Kidney epithelial cell (primary cell): Measurements from ENCODE around the gene TIMD4. TPM values are rescaled to one million over a fixed set of nuclear protein-coding genes. Genes with fewer than 3 reads are reported as not detected.
"Not testable (repeated sequence)": the region's sequence is repeated elsewhere in the genome, so short reads cannot be mapped to it uniquely, and the experiment has no call there.

ENCODE experiments used
- DNase-seq: peaks from one replicate; pipeline ENCODE4 v3.0.0-alpha.2; 2010; ENCODE audit warnings: low read depth
- H3K27me3 ChIP-seq: 2 replicates; pipeline ENCODE4 v1.6.0; 2011; ENCODE audit warnings: low read length; ENCODE audit not compliant: control insufficient read depth, insufficient read depth
- H3K36me3 ChIP-seq: 2 replicates; pipeline ENCODE4 v1.5.1; 2011; ENCODE audit warnings: low read length; ENCODE audit not compliant: control insufficient read depth, insufficient read depth
- H3K4me3 ChIP-seq: 2 replicates; pipeline ENCODE4 v1.5.1; 2011; ENCODE audit warnings: low read depth, mild to moderate bottlenecking, control low read depth, low read length
- total RNA-seq: library from RNA; depleted of rRNA; stranded (reverse); fragments of >200 nt; gene quantifications from 2 replicates; pipeline ENCODE4 v1.2.3, GENCODE V29; 2015
- TF ChIP-seq, protein P1 (sequence below): IDR thresholded peaks from 2 replicates; pipeline ENCODE4 v1.5.1; 2011; ENCODE audit warnings: mild to moderate bottlenecking, moderate library complexity, low read length, control low read depth, inconsistent platforms; ENCODE audit not compliant: insufficient read depth, poor library complexity, severe bottlenecking

The TIMD4 gene
- total RNA-seq, 1 donor from 2014 or later, result not detected

DNA sequence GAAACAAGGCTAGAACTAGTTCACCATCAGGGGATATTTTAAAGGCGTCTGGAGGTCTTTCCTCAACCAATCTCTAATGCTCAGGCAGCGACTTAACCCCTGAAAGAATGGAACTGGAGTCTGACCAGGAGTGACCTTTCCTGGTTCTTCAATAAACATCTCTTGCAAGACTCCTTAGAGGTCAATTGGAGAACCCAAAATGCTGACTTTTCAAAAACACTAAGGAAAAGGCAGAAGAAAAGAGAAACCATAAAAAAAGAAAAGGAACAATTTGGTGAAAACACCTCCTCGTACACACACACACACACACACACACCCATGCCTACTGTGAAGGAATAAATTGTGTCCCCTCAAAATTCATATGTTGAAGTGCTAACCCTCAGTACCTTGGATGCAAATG lies 12.3 kb downstream of the TIMD4 start:
- no peaks in the 10 kb centered on the region for H3K36me3 ChIP-seq
- DNase-seq, result no peak
- H3K4me3 ChIP-seq, result no peak overlapping the region
- TF ChIP-seq, protein P1, sequence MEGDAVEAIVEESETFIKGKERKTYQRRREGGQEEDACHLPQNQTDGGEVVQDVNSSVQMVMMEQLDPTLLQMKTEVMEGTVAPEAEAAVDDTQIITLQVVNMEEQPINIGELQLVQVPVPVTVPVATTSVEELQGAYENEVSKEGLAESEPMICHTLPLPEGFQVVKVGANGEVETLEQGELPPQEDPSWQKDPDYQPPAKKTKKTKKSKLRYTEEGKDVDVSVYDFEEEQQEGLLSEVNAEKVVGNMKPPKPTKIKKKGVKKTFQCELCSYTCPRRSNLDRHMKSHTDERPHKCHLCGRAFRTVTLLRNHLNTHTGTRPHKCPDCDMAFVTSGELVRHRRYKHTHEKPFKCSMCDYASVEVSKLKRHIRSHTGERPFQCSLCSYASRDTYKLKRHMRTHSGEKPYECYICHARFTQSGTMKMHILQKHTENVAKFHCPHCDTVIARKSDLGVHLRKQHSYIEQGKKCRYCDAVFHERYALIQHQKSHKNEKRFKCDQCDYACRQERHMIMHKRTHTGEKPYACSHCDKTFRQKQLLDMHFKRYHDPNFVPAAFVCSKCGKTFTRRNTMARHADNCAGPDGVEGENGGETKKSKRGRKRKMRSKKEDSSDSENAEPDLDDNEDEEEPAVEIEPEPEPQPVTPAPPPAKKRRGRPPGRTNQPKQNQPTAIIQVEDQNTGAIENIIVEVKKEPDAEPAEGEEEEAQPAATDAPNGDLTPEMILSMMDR, result no peak
- H3K27me3 ChIP-seq, result no peaks in the 10 kb centered on the region

DNA sequence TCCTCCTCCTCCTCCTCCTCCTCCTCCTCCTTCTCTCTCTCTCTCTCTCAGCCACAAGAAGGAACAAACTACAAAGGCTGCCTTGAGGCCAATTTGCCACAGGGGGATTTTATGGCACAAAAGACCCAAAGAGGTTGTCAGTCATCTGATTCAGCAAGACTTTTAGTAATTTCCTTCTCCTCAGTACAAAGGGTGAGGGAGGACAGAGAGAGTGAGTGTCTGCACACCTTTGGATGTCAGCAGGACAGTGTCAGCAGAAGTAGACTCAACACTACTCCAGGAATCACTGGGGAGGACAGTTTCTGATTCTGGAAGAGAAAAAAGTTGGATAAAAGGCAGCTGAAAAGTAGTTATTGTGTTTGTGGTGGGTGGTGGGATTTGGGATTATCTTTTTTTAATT lies 13.6 kb downstream of the TIMD4 start:
- TF ChIP-seq, protein P1, result no peak

DNA sequence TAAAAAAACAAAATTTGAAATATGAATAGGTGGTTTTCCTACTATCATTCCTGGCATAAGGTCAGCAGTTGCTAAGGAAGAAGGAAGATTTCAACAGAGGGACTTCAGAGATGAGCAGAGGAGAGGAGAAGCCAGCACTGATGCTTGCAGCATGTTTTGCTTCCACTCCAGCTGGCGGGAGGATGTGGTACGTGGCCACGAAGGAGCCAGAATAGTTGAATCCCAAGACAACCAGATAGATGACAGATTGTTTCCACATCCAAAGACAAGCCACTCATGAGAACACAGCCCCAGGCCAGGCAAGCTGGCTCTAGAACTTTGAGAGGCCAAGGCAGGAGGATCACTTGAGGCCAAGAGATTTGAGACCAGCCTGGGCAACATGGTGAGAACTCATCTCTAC lies 15.1 kb downstream of the TIMD4 start:
- DNase-seq, result no peak
- TF ChIP-seq, protein P1, result no peak
- no peak overlapping the region for H3K4me3 ChIP-seq
- H3K36me3 ChIP-seq, result no peaks in the 10 kb centered on the region
- H3K27me3 ChIP-seq, result no peaks in the 10 kb centered on the region

More for the DNA sequence above, 13.6 kb downstream of the TIMD4 start:
- DNase-seq, result no peak
- no peaks in the 10 kb centered on the region for H3K36me3 ChIP-seq
- H3K4me3 ChIP-seq, result no peak overlapping the region
- no peaks in the 10 kb centered on the region for H3K27me3 ChIP-seq

DNA sequence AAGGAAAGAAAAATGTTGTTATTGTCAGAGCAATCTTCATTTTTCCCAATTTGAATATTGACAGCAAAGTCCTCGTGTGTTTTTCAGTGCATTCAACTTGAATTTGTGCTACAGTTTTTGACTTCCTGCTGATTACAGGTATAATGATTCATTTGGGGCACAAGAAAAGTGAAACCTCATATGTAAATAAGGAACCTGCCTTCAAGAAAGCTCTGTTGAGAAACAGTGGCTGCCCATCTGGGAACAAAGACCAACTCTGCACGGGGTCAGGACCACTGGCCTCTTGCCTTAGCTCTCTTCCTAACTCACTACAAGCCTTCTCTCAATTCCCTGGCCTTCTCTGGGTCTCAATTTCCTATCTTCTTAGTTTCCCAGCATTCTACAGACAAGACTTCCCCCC lies 21.0 kb downstream of the TIMD4 start:
- H3K27me3 ChIP-seq, result no peaks in the 10 kb centered on the region
- no peak overlapping the region for H3K4me3 ChIP-seq
- TF ChIP-seq, protein P1, result no peak
- no peak for DNase-seq
- H3K36me3 ChIP-seq, result no peaks in the 10 kb centered on the region

DNA sequence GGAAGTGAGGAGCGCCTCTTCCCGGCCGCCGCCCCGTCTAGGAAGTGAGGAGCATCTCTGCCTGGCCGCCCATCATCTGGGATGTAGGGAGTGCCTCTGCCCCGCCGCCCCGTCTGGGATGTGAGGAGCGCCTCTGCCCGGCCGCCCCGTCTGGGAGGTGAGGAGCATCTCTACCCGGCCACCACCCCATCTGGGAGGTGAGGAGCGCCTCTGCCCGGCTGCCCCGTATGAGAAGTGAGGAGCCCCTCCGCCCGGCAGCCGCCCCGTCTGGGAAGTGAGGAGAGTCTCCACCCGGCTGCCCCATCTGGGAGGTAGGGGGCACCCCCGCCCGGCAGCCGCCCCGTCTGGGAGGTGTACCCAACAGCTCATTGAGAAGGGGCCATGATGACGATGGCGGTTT lies 22.6 kb downstream of the TIMD4 start:
- H3K27me3 ChIP-seq, H3K36me3 ChIP-seq, DNase-seq, H3K4me3 ChIP-seq: not testable (repeated sequence)

DNA sequence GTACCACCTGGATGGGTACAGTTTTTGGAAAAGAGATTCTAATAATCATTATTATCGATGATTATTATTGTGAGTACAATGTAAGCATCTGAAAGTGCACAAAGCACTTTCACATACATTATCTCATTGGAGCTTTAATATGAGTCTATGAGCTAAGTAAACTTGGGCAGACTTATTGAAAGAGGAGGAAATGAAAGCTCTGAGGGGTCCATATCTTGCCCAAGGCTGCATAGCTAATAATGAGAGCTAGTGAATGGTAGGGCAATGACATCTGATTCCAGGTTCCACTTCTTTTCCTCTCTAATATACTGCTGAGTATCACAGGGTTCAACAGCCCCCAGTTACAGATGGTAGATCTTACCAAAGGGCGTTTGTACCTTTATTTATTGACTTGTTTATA lies 26.1 kb downstream of the TIMD4 start:
- no peak for DNase-seq
- TF ChIP-seq, protein P1, result no peak
- no peaks in the 10 kb centered on the region for H3K36me3 ChIP-seq
- no peaks in the 10 kb centered on the region for H3K27me3 ChIP-seq
- H3K4me3 ChIP-seq, result no peak overlapping the region
